Effector memory CD8-positive, alpha-beta T cell (primary cell): ENCODE measurements around the gene DLG2.

Source experiments
- ATAC-seq: fragments of 150-1000 bp; cut with Tn5 transposase; replicated peaks from 2 replicates; pipeline ENCODE4 v1.10.0; 2021; ENCODE audit warnings: mild to moderate bottlenecking, moderate library complexity
- DNase-seq, 3 experiments: peaks; one replicate each; pipeline ENCODE4 v3.0.0; 2021
- H3K27ac Mint-ChIP-seq, 2 donors: one replicate each; pipeline ENCODE4 v1.8.0; 2022; ENCODE audit warnings: mild to moderate bottlenecking in 2 of 2, mixed read lengths in 2 of 2, moderate library complexity in 2 of 2
- H3K27me3 Mint-ChIP-seq, 2 donors: one replicate each; pipeline ENCODE4 v1.8.0; 2022; ENCODE audit warnings: mixed read lengths in 2 of 2
- H3K36me3 Mint-ChIP-seq: one replicate; pipeline ENCODE4 v1.8.0; 2022; ENCODE audit warnings: mild to moderate bottlenecking, moderate library complexity, mixed read lengths; ENCODE audit not compliant: insufficient read depth
- H3K4me1 Mint-ChIP-seq, 2 donors: one replicate each; pipeline ENCODE4 v1.8.0; 2022; ENCODE audit warnings: low read depth in 2 of 2, mixed read lengths in 2 of 2
- H3K4me3 Mint-ChIP-seq, 2 donors: one replicate each; pipeline ENCODE4 v1.8.0; 2022; ENCODE audit warnings: mild to moderate bottlenecking in 2 of 2, mixed read lengths in 2 of 2, moderate library complexity in 2 of 2
- H3K9me3 Mint-ChIP-seq, 2 donors: one replicate each; pipeline ENCODE4 v1.8.0; 2022; ENCODE audit warnings: mixed read lengths in 2 of 2

DLG2 gene

DNA sequence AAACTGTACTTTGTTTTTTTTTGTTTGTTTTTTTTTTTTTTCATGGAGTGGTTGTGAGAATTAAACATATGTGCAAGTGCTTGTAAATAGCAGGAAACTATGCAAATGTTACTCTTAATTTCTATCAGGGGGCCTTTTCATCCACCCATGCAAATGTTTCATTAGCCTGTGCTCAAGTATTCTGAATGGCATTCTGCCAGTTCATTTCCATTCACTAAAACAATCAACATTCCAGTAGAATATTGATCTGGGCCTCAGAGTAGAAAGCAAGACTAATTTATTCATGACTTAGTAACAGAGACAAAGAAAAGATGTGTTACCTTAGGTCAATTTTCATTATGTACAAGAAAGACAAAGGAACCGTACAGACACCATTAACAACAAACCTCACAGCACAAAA, 971.4 kb downstream of the DLG2 start:
- Mint-ChIP-seq H3K4me1 (no peaks in the 10 kb centered on the region), H3K27me3 (no peaks in the 10 kb centered on the region), H3K36me3 (no peaks in the 10 kb centered on the region), H3K9me3 (peaks cover 14 to 48% of the 10 kb centered on the region in 2 donors), H3K4me3 (no peak overlapping the region), H3K27ac (no peak overlapping the region)
- DNase-seq: no peak
- no peak for ATAC-seq

DNA sequence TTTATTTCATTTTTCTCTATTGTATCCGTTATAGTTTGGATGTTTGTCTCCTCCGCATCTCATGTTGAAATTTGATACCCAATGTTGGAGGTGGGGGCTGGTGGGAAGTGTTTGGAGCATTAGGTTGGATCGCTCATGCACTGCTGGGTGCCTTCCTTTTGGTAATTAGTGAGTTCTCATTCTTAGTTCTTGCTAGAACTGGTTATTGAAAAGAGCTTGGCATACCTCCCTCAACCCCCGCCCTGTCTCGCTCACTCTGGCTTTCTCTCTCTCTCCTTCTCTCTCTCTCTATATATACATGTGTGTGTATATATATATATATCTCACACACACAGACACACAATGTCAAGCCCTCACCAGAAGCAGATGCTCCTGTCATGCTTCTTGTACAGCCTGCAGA, 978.7 kb downstream of the DLG2 start:
- DNase-seq (no peak), ATAC-seq (no peak)
- H3K36me3 Mint-ChIP-seq: no peaks in the 10 kb centered on the region
- no peaks in the 10 kb centered on the region for H3K27me3 Mint-ChIP-seq
- peaks cover 13 to 27% of the 10 kb centered on the region in 2 donors for H3K9me3 Mint-ChIP-seq
- no peaks in the 10 kb centered on the region for H3K4me1 Mint-ChIP-seq
- H3K4me3 Mint-ChIP-seq: no peak overlapping the region
- no peak overlapping the region for H3K27ac Mint-ChIP-seq

DNA sequence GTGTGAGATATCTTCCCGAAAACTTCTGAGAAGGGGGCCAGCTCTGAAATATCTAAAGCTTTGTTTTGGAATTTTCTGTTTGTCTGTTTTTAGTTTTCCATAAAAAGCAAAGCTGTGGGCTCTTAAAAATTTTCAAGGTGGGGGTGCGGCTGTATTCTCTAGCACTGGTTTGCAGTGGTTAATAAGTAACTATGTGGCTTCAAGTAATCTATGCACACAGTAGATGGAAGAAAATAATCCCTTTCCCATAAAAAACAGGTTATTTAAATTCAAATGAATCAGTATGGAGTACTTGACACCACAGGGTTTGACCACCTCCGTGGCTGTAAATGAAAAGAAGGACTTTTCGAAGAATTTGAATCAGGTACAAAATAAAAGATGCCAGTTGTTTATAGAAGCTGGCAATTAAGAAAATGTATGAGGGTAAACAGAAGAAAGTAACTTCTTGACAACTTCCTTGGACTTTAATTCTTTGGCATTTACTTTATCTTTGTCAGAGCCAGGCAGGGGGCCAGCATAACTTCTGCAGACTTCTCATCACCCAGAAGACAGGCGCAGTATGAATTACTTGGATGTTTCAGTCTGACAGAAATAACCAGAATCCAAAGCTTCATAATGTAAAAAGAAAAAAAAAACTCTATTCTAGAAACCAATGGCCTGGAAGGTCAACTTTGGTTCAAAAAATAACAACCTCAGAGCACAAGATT, 981.0 kb downstream of the DLG2 start:
- Mint-ChIP-seq H3K36me3 (no peaks in the 10 kb centered on the region), H3K27ac (no peak overlapping the region)
- DNase-seq: no peak

DNA sequence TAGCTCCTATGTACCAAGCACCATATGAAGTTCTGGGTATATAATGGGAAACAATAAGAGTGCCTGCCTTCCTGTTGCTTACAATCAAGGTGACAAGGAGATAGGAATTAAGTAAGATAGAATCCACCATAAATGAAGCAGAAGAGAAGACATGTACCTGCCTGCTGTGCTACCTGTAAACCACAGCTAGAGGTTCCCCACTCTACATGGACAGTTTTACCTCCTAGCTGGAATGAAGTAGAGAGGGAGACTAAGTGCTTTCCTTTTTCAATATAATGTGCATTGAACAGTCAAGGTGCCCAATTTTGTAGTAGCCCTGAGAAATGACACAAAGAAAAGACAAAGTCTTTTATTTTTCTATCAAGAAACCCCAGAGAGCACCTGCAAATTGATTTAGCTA, 984.6 kb downstream of the DLG2 start:
- DNase-seq (no peak), ATAC-seq (no peak)
- H3K9me3 Mint-ChIP-seq: peaks cover 0 to 1% of the 10 kb centered on the region in 2 donors
- H3K36me3 Mint-ChIP-seq: no peaks in the 10 kb centered on the region
- no peak overlapping the region for H3K27ac Mint-ChIP-seq
- H3K4me3 Mint-ChIP-seq: no peak overlapping the region
- no peaks in the 10 kb centered on the region for H3K27me3 Mint-ChIP-seq
- no peaks in the 10 kb centered on the region for H3K4me1 Mint-ChIP-seq

More for the DNA sequence above, 981.0 kb downstream of the DLG2 start:
- no peak overlapping the region for H3K4me3 Mint-ChIP-seq
- no peak for ATAC-seq
- H3K27me3 Mint-ChIP-seq: no peaks in the 10 kb centered on the region
- H3K9me3 Mint-ChIP-seq: peaks cover 9 to 15% of the 10 kb centered on the region in 2 donors
- H3K4me1 Mint-ChIP-seq: no peaks in the 10 kb centered on the region

DNA sequence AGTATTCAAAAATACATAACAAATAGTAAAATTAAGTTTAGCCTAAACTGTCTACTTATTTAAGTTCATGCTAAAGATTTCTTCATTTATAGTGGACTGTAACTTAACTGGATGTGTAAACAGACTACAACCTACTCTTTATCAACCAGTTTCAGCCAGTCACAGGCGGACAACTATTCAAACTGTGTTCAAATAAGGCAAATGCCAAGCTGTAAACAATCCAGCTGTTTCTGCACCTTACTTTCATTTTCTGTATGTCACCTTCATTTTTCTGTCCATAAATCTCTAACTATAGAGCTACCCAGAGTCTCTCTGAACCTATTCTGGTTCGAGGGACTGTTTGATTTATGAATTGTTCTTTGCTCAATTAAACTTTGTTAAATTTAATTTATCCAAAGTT, 992.8 kb downstream of the DLG2 start:
- Mint-ChIP-seq H3K9me3 (peaks cover 4 to 18% of the 10 kb centered on the region in 2 donors), H3K4me1 (no peaks in the 10 kb centered on the region), H3K27ac (no peak overlapping the region), H3K4me3 (no peak overlapping the region), H3K36me3 (no peaks in the 10 kb centered on the region), H3K27me3 (no peaks in the 10 kb centered on the region)
- DNase-seq (no peak), ATAC-seq (no peak)

DNA sequence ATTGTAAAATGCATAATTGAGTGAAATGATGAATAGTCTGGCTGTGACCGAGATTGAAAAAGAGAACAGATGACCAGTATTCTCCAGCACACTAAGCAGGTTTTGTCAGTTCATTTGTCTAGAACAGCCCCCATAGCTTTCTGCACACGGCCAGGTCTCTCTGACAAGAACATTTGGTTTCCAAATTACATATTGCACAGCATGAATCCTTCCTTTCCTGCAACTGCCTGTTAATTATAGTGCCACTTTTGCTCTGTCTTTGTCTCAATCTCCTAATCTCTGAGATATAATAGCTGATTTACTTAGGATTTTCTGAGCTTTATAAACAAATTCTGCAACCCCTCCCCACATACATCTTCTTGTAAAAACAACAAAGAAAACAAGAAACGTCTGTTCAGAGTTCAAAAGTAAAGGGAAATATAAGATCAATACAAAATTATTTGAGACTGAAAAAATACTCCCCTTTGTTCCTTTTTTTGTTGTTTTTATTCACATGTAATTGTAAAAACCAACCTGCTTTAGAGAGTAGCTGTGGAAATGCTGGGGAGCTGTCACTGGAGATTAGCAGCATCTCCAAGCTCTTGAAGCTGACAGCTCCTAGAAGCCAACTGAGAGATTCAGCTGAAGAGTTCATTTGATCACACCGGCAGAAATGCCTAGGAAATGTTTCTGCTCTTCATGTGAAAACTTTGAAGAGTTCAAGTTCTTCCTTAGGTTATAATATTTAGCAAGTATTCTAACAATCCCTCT, 998.1 kb downstream of the DLG2 start:
- H3K27ac Mint-ChIP-seq: no peak overlapping the region
- H3K4me1 Mint-ChIP-seq: no peaks in the 10 kb centered on the region
- H3K27me3 Mint-ChIP-seq: no peaks in the 10 kb centered on the region
- H3K9me3 Mint-ChIP-seq: peaks cover 8 to 25% of the 10 kb centered on the region in 2 donors
- H3K36me3 Mint-ChIP-seq: no peaks in the 10 kb centered on the region
- ATAC-seq (no peak), DNase-seq (no peak)
- no peak overlapping the region for H3K4me3 Mint-ChIP-seq

DNA sequence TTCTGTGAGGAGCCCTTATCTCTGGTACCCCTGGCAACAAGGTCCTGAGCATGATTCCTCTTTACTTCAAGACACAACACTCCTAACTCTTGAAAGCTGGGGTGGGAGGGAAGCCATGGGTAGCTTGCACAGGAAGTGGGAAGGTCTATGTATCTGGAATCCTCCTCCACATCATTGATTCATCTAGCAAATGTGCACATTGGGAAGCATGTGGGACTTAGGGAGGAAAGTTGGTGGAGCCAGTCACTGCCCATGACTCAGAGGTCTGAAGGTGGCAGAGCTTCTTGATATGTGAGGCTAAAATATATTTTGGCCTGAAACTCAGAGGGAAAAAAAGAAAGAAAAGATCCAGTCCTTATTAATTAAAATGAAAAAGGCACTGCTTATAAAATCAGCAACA, 1000.9 kb downstream of the DLG2 start:
- peaks cover 16 to 28% of the 10 kb centered on the region in 2 donors for H3K9me3 Mint-ChIP-seq
- no peak overlapping the region for H3K4me3 Mint-ChIP-seq
- no peak for ATAC-seq
- H3K27me3 Mint-ChIP-seq: no peaks in the 10 kb centered on the region
- no peak for DNase-seq
- no peaks in the 10 kb centered on the region for H3K36me3 Mint-ChIP-seq
- H3K27ac Mint-ChIP-seq: no peak overlapping the region
- H3K4me1 Mint-ChIP-seq: no peaks in the 10 kb centered on the region

DNA sequence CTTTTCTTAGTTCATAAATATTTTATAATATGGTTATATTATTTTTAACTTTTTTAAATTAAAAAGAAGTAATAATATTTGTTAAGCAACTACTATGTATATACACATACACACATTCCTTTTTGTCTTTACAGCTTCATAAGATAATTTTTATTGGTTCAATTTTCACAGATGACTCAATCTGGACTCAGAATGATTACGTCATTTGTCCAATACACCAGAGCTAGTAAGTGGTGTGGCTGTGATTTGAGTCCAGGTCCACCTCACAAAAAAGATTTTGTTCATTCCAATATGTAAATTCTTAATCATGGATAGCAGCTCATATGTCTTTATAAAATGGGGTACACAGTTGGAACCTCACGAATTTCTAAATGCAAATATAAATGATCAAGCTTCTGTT, 1014.5 kb downstream of the DLG2 start:
- no peak overlapping the region for H3K4me3 Mint-ChIP-seq
- H3K9me3 Mint-ChIP-seq: peaks cover 8 to 10% of the 10 kb centered on the region in 2 donors
- H3K27me3 Mint-ChIP-seq: no peaks in the 10 kb centered on the region
- H3K36me3 Mint-ChIP-seq: no peaks in the 10 kb centered on the region
- no peak overlapping the region for H3K27ac Mint-ChIP-seq
- H3K4me1 Mint-ChIP-seq: no peaks in the 10 kb centered on the region
- ATAC-seq (no peak), DNase-seq (no peak)

DNA sequence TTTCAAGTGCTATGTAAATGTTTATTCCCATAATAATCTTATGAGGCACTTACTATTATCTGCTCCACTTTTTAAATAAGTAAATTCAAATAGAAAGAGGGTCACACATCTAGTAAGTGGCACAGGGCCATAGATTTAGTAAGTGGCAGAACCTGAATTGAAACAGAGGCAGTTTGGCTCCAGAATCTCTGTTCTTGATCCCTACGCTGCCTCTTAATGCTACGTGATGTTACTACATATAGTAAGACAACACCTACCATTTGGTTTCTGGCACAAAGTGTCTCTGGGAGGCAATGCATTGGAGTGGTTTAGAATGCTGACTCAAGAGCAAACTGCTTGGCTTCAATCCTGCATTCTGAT, 1018.3 kb downstream of the DLG2 start:
- no peaks in the 10 kb centered on the region for H3K4me1 Mint-ChIP-seq
- no peak overlapping the region for H3K4me3 Mint-ChIP-seq
- no peaks in the 10 kb centered on the region for H3K36me3 Mint-ChIP-seq
- no peaks in the 10 kb centered on the region for H3K27me3 Mint-ChIP-seq
- H3K27ac Mint-ChIP-seq: no peak overlapping the region
- no peak for DNase-seq
- H3K9me3 Mint-ChIP-seq: peaks cover 4 to 14% of the 10 kb centered on the region in 2 donors
- ATAC-seq: no peak

DNA sequence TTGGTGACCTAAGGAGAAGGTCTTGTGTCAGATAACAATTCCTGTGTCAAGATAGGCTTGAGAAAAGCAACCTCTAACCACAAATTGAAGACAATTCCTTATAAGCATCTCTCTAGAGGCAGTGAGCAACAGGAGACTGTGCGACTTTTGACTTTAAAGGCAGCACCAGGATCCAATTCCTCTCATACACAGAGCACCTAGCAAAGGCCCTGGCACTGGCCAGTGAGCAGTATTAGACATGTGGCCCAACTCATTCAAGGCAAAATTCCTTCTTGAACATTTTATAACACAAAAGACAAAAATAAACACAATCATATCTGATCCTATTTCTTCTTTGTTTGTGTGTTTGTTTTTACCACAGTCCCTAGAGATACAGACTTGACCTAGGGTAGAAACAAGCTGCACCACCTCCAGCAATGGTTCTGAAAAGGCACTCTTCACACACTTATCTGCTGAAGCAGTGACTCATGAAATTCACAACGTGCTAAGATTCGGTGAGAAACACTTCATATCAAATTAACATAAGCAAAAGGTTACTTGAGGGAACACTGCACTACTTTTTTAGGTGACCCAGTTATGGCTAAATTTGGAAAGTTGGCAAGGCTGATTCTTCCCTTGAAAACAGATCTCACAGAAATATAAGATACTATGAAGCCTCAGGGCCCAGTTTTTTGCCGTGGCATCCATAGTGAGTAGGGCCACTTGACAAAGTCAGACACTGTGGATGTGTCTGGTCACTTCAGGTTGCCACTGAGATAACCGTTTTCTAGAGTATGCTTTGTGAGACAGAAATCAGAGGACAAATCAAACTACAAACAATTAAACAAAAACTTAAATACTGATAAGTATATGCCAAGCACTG, 1018.9 kb downstream of the DLG2 start:
- Mint-ChIP-seq H3K4me3 (no peak overlapping the region), H3K4me1 (no peaks in the 10 kb centered on the region), H3K9me3 (peaks cover 4 to 18% of the 10 kb centered on the region in 2 donors), H3K36me3 (no peaks in the 10 kb centered on the region), H3K27me3 (no peaks in the 10 kb centered on the region), H3K27ac (no peak overlapping the region)
- DNase-seq (no peak), ATAC-seq (no peak)

DNA sequence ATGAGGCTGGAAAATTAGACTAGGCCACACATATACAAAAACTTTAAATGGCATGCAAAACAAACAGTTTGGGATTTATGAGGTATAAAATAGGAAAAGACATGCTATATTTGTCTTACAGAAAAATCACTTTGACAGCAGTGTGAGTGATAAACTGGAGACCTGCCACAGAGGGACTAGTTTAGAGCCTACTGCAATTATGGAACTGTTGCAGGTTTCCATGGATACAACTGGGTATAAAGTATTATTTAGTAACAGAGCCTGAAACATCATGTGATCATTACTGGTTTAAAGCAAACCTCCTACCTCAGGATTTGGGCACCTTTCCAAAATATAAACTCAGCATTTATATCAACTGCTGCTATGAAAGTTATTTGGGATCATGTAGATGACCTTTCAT, 1032.5 kb downstream of the DLG2 start:
- H3K4me3 Mint-ChIP-seq: no peak overlapping the region
- DNase-seq (no peak), ATAC-seq (no peak)
- no peaks in the 10 kb centered on the region for H3K27me3 Mint-ChIP-seq
- no peak overlapping the region for H3K27ac Mint-ChIP-seq
- peaks cover 0 to 6% of the 10 kb centered on the region in 2 donors for H3K9me3 Mint-ChIP-seq
- H3K36me3 Mint-ChIP-seq: no peaks in the 10 kb centered on the region
- H3K4me1 Mint-ChIP-seq: no peaks in the 10 kb centered on the region

DNA sequence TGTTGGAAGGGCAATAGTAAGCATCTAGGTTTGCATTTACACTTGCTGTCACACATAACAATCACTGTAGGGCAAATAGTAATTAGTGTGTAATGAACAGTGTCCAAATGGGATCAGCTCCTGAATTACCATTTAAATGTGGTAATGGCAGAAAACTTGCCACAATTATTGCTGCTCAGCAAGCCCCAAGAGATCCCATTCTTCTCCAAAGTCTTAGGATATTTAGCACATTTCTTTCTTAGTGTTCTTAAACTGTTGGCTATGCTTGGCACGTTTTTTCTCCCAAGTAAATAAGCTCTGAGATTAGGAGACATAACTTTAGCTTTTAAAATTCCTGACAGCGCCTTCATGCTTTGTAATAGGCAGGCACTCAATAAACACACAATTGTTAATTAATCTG, 1037.0 kb downstream of the DLG2 start:
- Mint-ChIP-seq H3K9me3 (peaks cover 8 to 11% of the 10 kb centered on the region in 2 donors), H3K4me1 (no peaks in the 10 kb centered on the region), H3K4me3 (no peak overlapping the region), H3K27ac (no peak overlapping the region), H3K27me3 (no peaks in the 10 kb centered on the region), H3K36me3 (no peaks in the 10 kb centered on the region)
- ATAC-seq (no peak), DNase-seq (no peak)

DNA sequence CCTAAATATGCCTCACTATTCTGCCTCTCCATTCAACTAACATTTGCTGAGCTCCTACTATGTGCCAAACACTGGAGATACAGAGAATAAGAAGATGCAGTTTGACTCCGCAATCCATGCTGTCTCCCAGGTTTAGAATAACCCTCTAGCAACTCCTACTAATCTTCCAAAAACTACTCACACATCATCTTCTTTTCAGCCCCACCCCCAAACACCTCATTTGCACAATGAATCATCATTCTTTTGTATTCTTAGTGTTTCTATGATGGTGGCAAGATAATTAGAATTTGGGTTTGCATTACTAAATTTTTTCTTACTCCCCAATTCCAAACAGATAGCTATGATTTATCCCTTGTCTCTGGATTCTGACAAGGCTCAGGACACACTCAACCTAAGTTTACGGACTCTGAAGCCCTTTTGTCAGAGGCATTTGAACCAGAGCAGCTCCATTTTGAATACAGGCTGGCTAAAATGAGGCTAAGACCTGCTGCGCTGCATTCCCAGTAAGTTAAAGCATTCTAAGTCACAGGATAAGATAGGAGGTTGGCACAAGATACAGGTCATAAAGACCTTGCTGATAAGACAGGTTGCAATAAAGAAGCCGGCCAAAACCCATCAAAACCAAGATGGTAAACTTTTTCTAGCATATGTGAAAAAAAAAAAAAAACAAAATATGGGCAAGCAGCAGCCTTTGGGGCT, 1038.9 kb downstream of the DLG2 start:
- Mint-ChIP-seq H3K27me3 (no peaks in the 10 kb centered on the region), H3K9me3 (peaks cover 8 to 11% of the 10 kb centered on the region in 2 donors), H3K36me3 (no peaks in the 10 kb centered on the region), H3K4me1 (no peaks in the 10 kb centered on the region), H3K4me3 (no peak overlapping the region), H3K27ac (no peak overlapping the region)
- DNase-seq (no peak), ATAC-seq (no peak)
